HepG2 (cell line): Measurements from ENCODE around the gene PTGER3. TPM values are rescaled to one million over a fixed set of nuclear protein-coding genes. Genes with fewer than 3 reads are reported as not detected.
A peak's percentile ranks its signal among the peaks of the same experiment; 100 is the strongest.

ENCODE experiments used
- ARNT ChIP-seq: fragments of 450-650 bp; IDR thresholded peaks from 2 replicates; pipeline ENCODE4 v1.6.1; 2017
- HMGXB4 ChIP-seq, 2 experiments: sonication (generic) in 1 of 2; formaldehyde crosslinking in 1 of 2; IDR thresholded peaks; 2 replicates each; pipeline versions ENCODE4 v1.4.0 to v1.6.1; 2018 to 2020; ENCODE audit warnings: missing genetic modification reagents in 2 of 2, borderline replicate concordance in 1 of 2, low read depth in 1 of 2, mild to moderate bottlenecking in 1 of 2, missing biosample characterization in 1 of 2
- MTERF4 ChIP-seq: sonication (generic); formaldehyde crosslinking; IDR thresholded peaks from 2 replicates; pipeline ENCODE4 v1.8.0; 2023; ENCODE audit warnings: mild to moderate bottlenecking, missing genetic modification reagents
- SMAD9 ChIP-seq: sonication (generic); formaldehyde crosslinking; IDR thresholded peaks from 2 replicates; pipeline ENCODE4 v1.5.1; 2020; ENCODE audit warnings: mild to moderate bottlenecking, missing genetic modification reagents
- U2AF2 ChIP-seq: fragments of 200-400 bp; formaldehyde crosslinking; IDR thresholded peaks from 2 replicates; pipeline ENCODE4 v1.6.1; 2017; ENCODE audit warnings: low read depth, mild to moderate bottlenecking, low read length
- ZNF275 ChIP-seq: sonication (generic); formaldehyde crosslinking; IDR thresholded peaks from 2 replicates; pipeline ENCODE4 v1.8.0; 2022; ENCODE audit warnings: missing genetic modification reagents, mild to moderate bottlenecking, inconsistent platforms, borderline replicate concordance
- ZNF614 ChIP-seq: IDR thresholded peaks from 2 replicates; pipeline ENCODE4 v1.6.1; 2018; ENCODE audit warnings: missing biosample characterization, missing genetic modification reagents, inconsistent platforms, borderline replicate concordance
- ZNF792 ChIP-seq: IDR thresholded peaks from 2 replicates; pipeline ENCODE4 v1.6.1; 2016
- polyA plus RNA-seq, 8 experiments: library from polyadenylated mRNA; depleted of rRNA in 3 of 8; stranded (reverse) in 7 of 8; unstranded in 1 of 8; fragments of >200 nt; fragmentation: Illumina TruSeq in 4 of 8; extraction: Trizol in 4 of 8; gene quantifications; 2 replicates each; pipeline versions ENCODE4 v1.2.1 to v1.2.3, GENCODE V29; 2011 to 2016; ENCODE audit warnings: low read depth in 4 of 8, missing spikeins in 1 of 8, mixed read lengths in 1 of 8; ENCODE audit not compliant: insufficient read depth in 1 of 8
- total RNA-seq, 5 experiments: library from RNA; depleted of rRNA; stranded (reverse); fragments of >200 nt; fragmentation: Illumina TruSeq; extraction: Trizol; gene quantifications; 2 replicates each; pipeline ENCODE4 v1.2.3, GENCODE V29; 2016; ENCODE audit warnings: low read depth in 1 of 5
- TF ChIP-seq, protein P1 (sequence below): sonication (generic); formaldehyde crosslinking; IDR thresholded peaks from 2 replicates; pipeline ENCODE4 v1.4.0; 2020; ENCODE audit warnings: mild to moderate bottlenecking, missing genetic modification reagents

Gene PTGER3
- total and polyA plus RNA-seq, 2 of the 13 experiments (the other 11 are each of a cell fraction or from before 2014, with no cell fraction given), result 0.01 TPM; not detected in 1

DNA sequence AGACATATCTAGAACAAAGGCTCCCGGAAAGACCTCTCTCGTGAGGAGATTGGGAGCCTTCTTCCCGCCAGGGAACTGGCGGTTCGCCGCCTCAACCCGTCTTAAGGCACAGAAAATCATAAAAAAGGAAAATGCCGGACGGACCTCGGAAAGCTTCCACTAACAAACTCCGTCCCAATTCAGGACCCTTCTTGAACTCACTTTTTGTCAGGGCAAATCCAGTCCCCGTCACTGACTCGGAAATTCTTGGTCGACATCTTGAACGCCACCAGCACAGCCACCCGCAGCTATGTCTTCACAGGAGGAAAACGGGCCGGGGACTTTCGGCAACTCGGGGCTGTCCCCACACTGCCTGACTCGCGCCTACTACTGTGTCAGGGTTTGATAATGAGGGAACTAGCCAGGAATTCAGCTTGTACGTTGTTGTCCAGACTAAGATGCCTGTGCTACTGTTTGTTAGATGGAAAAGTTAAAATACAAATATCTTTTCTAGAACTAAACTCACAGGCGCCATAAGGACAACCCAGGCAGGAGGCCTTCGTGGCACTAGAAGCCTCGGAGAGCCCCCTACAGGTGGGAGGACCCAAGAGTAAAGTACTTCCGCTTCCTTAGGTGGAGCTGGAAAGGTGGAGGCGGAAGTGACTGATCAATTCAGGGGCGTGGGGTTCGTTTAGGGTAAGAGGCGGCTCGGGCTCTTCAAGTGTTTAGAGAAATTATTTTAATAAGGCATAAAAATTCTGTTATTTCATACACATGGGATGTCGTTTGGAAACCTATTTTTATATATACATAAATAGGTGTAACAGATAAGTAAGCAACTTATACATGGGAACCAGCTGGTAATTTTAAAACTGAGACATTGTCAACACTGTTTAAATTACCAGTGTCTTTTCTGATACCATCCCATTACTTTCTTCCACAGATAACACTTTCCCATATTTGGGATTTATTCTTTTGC lies 33.4 kb upstream of the PTGER3 start, which contains the start of gene ZRANB2 (continued):
- TF ChIP-seq, protein P1, sequence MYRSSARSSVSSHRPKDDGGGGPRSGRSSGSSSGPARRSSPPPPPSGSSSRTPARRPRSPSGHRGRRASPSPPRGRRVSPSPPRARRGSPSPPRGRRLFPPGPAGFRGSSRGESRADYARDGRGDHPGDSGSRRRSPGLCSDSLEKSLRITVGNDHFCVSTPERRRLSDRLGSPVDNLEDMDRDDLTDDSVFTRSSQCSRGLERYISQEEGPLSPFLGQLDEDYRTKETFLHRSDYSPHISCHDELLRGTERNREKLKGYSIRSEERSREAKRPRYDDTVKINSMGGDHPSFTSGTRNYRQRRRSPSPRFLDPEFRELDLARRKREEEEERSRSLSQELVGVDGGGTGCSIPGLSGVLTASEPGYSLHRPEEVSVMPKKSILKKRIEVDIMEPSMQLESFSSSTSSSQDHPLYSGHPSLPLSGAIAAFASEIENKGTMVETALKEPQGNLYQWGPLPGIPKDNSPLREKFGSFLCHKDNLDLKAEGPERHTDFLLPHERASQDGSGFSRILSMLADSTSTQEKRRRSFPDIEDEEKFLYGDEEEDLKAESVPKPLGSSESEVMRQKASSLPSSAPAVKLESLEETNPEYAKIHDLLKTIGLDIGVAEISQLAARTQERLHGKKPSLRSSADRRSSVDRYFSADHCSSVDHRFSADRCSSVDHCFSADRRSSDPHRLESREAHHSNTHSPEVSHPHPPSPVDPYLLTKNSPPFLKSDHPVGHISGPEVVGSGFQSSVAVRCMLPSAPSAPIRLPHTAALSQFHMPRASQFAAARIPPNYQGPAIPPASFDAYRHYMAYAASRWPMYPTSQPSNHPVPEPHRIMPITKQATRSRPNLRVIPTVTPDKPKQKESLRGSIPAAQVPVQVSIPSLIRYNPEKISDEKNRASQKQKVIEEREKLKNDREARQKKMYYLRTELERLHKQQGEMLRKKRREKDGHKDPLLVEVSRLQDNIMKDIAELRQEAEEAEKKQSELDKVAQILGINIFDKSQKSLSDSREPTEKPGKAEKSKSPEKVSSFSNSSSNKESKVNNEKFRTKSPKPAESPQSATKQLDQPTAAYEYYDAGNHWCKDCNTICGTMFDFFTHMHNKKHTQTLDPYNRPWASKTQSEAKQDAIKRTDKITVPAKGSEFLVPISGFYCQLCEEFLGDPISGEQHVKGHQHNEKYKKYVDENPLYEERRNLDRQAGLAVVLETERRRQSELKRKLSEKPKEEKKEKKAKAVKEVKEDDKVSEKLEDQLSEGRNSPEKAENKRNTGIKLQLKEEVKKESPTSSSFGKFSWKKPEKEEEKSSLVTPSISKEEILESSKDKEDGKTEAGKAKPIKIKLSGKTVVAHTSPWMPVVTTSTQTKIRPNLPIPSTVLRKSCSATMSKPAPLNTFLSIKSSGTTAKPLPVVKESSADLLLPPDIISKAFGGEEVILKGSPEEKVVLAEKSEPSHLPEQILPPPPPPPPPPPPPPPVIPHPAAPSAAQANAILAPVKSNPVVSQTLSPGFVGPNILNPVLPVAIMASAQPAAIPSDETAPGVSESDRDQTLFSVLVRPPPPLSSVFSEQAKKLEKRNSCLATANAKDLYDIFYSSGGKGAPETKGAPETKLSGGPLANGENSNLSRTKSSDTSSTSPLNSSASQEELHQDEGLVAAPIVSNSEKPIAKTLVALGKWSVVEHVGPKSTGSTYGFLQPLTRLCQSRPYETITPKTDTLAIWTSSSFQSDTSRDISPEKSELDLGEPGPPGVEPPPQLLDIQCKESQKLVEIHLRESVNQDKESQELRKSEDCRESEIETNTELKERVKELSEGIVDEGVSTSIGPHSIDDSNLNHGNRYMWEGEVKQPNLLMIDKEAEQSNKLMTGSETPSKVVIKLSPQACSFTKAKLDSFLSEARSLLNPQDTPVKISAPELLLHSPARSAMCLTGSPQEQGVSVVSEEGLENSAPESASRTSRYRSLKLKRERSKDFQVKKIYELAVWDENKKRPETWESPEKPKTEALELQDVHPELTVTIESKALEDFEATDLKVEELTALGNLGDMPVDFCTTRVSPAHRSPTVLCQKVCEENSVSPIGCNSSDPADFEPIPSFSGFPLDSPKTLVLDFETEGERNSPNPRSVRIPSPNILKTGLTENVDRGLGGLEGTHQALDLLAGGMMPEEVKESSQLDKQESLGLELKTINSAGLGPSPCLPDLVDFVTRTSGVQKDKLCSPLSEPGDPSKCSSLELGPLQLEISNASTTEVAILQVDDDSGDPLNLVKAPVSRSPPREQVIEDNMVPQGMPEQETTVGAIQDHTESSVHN (CRISPR knock-in tag), result no peak
- TF ChIP-seq ZNF275 (CRISPR knock-in tag) (0 out of 2 replicates have a peak, but pooled peaks have one; percentile 15), U2AF2 (no peak), SMAD9 (no peak), ZNF792 (peak; percentile 26; the same call in 1 of the 2 replicates), ARNT (no peak), ZNF614 (CRISPR knock-in tag) (peak; percentile 74; the same call in 1 of the 2 replicates), HMGXB4 (CRISPR knock-in tag; IDR thresholded peaks at IDR 0.05; ENCODE audit: borderline replicate concordance in 1 of 2, low read depth in 1 of 2) (peak; percentile 81 to 82), MTERF4 (CRISPR knock-in tag) (no peak)
